KOPT-K1 (cell line): Measurements from ENCODE around the gene INCA1.

Experiments used
- H3K27ac ChIP-seq: fragments of 200-600 bp; sonication (generic); 2 replicates; pipeline ENCODE4 v1.5.1; 2016; ENCODE audit warnings: antibody characterized with exemption, mild to moderate bottlenecking, low read depth, low read length; ENCODE audit not compliant: poor library complexity, severe bottlenecking
- H3K36me3 ChIP-seq: fragments of 200-600 bp; sonication (generic); 2 replicates; pipeline ENCODE4 v1.5.1; 2017; ENCODE audit warnings: antibody characterized with exemption, mild to moderate bottlenecking, low read length, moderate library complexity; ENCODE audit not compliant: insufficient read depth
- H3K9me3 ChIP-seq: fragments of 200-600 bp; sonication (generic); 2 replicates; pipeline ENCODE4 v1.5.1; 2017; ENCODE audit warnings: antibody characterized with exemption, low read length, mild to moderate bottlenecking; ENCODE audit not compliant: insufficient read depth, poor library complexity, severe bottlenecking

Gene INCA1

GRCh38 chr17:5024604-5025003 is 27.3 kb upstream of the INCA1 start:
- Histone ChIP-seq H3K36me3 (peaks cover 10% of the 10 kb centered on the region; the same call in 1 of the 2 replicates), H3K9me3 (no peaks in the 10 kb centered on the region), H3K27ac (no peak overlapping the region)

- H3K27ac ChIP-seq = no peak overlapping the region
- peaks cover 10% of the 10 kb centered on the region; the same call in 1 of the 2 replicates for H3K36me3 ChIP-seq
- H3K9me3 ChIP-seq = no peaks in the 10 kb centered on the region
Measured at GRCh38 chr17:5023588-5024147, 26.3 kb upstream of the INCA1 start.

- Histone ChIP-seq H3K9me3 (no peaks in the 10 kb centered on the region), H3K36me3 (peaks cover 14% of the 10 kb centered on the region; the same call in 1 of the 2 replicates), H3K27ac (no peak overlapping the region)
Measured at GRCh38 chr17:5022171-5022711, 24.9 kb upstream of the INCA1 start.

- H3K9me3 ChIP-seq = no peaks in the 10 kb centered on the region
- no peak overlapping the region for H3K27ac ChIP-seq
- H3K36me3 ChIP-seq = peaks cover 19% of the 10 kb centered on the region; the same call in 1 of the 2 replicates
Measured at GRCh38 chr17:5020502-5021023, 23.2 kb upstream of the INCA1 start.

DNA sequence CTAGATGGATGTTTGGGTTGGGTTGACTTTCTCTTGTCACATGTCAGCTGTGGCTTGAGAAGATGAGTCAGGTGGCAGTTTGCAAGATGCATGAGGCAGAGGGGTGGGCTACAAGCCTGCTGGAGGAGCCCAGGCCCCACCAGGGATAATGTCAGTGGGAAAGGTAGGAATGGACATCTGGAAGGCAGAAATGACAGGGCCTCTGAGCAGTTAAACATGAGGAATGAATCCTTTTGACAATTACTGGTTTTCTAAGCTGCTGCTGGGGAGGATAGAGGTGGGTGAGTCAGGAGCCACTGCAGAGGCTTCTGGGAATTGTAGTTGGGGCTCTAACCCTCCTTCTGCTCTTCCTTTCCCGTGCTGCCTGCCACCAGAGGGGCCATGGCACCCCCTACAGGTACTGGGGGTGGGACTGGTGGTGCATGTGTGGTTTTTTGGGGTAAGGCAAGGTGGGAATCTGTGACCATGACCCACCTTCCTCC is 22.2 kb upstream of the INCA1 start:
- peaks cover 23% of the 10 kb centered on the region; the same call in 1 of the 2 replicates for H3K36me3 ChIP-seq
- no peaks in the 10 kb centered on the region for H3K9me3 ChIP-seq
- no peak overlapping the region for H3K27ac ChIP-seq

DNA sequence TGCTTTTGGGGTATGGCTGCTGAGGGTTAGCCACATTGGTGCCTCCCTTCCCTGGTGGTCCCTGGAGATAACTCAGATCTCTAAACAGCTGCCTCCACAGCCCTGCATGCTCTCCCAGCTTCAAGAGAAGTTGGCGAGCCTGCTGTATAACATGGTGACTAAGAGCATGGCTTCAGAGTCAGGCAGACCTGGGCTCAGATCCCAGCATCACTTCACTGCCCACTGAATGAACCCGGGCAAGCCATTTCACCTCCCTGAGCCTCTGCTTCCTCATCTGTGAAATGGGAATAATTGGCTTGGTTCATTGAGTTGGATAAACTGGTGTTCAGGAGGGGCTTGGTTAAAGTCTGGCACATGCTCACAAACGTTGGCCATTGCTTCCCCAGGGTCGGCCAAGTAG is 17.0 kb upstream of the INCA1 start:
- Histone ChIP-seq H3K36me3 (peaks cover 29% of the 10 kb centered on the region; the same call in 1 of the 2 replicates), H3K27ac (no peak overlapping the region), H3K9me3 (no peaks in the 10 kb centered on the region)

DNA sequence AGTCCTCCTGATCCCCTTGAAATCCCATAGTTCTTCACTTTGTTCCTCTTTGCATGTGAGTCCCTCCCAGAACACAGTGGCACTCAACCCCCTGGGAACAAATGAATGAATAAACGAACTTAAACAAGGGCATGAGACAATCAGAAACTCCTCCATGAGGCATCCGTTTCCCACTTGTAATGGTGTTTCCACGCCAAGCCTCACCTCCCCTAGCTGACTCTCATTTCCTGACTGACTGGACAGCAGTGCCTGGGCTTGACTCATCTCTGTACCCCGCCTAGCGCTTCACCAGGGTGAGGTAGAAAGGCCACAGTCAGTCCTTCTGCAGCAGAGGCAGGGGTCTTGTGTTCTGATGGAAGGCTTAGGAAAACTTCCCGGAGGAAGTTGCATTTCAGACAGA is 14.6 kb upstream of the INCA1 start:
- H3K36me3 ChIP-seq = peaks cover 37% of the 10 kb centered on the region; the same call in 1 of the 2 replicates

GRCh38 chr17:5003214-5003867 is 6.0 kb upstream of the INCA1 start:
- Histone ChIP-seq H3K9me3 (no peaks in the 10 kb centered on the region), H3K27ac (no peak overlapping the region), H3K36me3 (peaks cover 62% of the 10 kb centered on the region)

More for the DNA sequence above, 14.6 kb upstream of the INCA1 start:
- Histone ChIP-seq H3K27ac (no peak overlapping the region), H3K9me3 (no peaks in the 10 kb centered on the region)

GRCh38 chr17:5002121-5002788 is 4.9 kb upstream of the INCA1 start:
- H3K27ac ChIP-seq = no peak overlapping the region
- H3K36me3 ChIP-seq = peaks cover 53% of the 10 kb centered on the region
- no peaks in the 10 kb centered on the region for H3K9me3 ChIP-seq

- Histone ChIP-seq H3K9me3 (no peaks in the 10 kb centered on the region), H3K36me3 (peaks cover 40% of the 10 kb centered on the region), H3K27ac (no peak overlapping the region)
Measured at GRCh38 chr17:5000237-5000639, 2.9 kb upstream of the INCA1 start.

DNA sequence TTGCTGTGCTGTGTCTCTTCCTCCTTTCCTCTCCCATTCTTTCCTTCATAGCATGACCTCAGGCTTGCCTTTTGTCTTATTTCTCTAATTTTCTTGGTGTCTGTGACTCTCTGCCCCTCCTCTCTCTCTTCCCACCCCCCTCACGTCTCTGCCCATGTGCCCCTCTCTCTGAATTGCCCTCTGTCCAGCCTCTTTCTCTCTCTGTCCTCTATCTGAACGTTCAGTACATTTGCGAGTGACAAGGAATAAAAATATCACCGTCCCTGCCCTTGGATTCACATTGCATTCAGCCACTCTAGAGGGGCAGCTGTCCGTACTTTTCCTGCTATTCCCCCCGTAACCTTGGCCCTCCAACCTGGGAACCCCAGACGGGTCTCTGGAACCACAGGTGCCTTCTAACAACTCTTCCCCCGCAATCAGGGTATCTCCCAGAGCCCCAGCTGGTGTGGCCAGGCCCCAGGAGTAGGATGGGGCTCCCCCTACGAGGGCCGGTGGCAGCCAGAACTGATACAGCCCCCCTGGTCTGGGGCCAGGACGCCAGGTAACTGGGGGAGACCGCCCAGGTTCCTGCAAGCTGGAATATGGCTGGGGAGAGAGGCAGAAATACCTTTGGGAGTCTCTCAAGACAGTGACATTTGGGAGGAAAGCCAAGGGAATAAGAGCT is 2.2 kb upstream of the INCA1 start:
- no peak overlapping the region for H3K27ac ChIP-seq
- H3K36me3 ChIP-seq = peaks cover 33% of the 10 kb centered on the region
- H3K9me3 ChIP-seq = no peaks in the 10 kb centered on the region

- Histone ChIP-seq H3K27ac (no peak overlapping the region), H3K9me3 (no peaks in the 10 kb centered on the region), H3K36me3 (peaks cover 26% of the 10 kb centered on the region)
Measured at GRCh38 chr17:4998732-4999429, 1.6 kb upstream of the INCA1 start.

GRCh38 chr17:4998027-4998731 is 857 bp upstream of the INCA1 start:
- Histone ChIP-seq H3K27ac (peak overlapping the region; percentile 75), H3K9me3 (no peaks in the 10 kb centered on the region), H3K36me3 (peaks cover 19% of the 10 kb centered on the region; the same call in 1 of the 2 replicates)
